GM12878 (cell line): ENCODE measurements around the gene SP6. TPM values are rescaled to one million over a fixed set of nuclear protein-coding genes. Genes with fewer than 3 reads are reported as not detected.
A peak's percentile ranks its signal among the peaks of the same experiment; 100 is the strongest.

Source experiments
- ATAC-seq: fragments of 200-7000 bp; cut with Tn5 transposase; 3 replicates; pipeline ENCODE4 v1.9.1; 2020; ENCODE audit warnings: mild to moderate bottlenecking, moderate library complexity
- BruUV-seq: library from RNA; stranded (reverse); fragments of 400-500 nt; replicated peaks from 2 replicates; lab custom pipeline; 2021; lab: Mats Ljungman, UMichigan
- CTCF ChIA-PET: fragments of 300-600 bp; sonication (Branson Sonifier 250); formaldehyde crosslinking; extraction: SDS; loops from one replicate; lab custom pipeline; 2021; ENCODE audit warnings: inconsistent platforms; lab: Yijun Ruan, JAX
- POLR2A ChIA-PET: fragments of 350-600 bp; formaldehyde crosslinking; extraction: SDS; loops from one replicate; lab custom pipeline; 2021; ENCODE audit warnings: inconsistent platforms; lab: Charles Lee
- RAD21 ChIA-PET: fragments of 300-600 bp; sonication (Branson Sonifier 250); formaldehyde crosslinking; loops from one replicate; lab custom pipeline; 2023; ENCODE audit warnings: antibody characterized with exemption; ENCODE audit not compliant: unreplicated experiment; lab: Charles Lee
- SMC1A ChIA-PET: fragments of 300-600 bp; sonication (Branson Sonifier 250); formaldehyde crosslinking; loops from one replicate; lab custom pipeline; 2023; ENCODE audit not compliant: unreplicated experiment, uncharacterized antibody; lab: Charles Lee
- DNase-seq: peaks from one replicate; pipeline ENCODE4 v3.0.0-alpha.2; 2011; ENCODE audit warnings: low read depth, low spot score
- FAIRE-seq: peaks from 3 replicates; lab custom pipeline; 2011; peaks lifted over from hg19 to GRCh38; lab: Jason Lieb, UNC
- H2AFZ ChIP-seq: 2 replicates; pipeline ENCODE4 v1.6.0; 2011; ENCODE audit warnings: low read depth, low read length, control low read depth; ENCODE audit not compliant: control insufficient read depth
- H3K27ac ChIP-seq: 2 replicates; pipeline ENCODE4 v1.5.1; 2011; ENCODE audit warnings: control low read depth; ENCODE audit not compliant: control insufficient read depth, insufficient read depth
- H3K27me3 ChIP-seq, 2 experiments: replicated peaks in 1 of 2; 2 replicates each; pipeline versions ENCODE4 v1.6.0 to v1.6.1; 2011; ENCODE audit warnings: low read length in 1 of 2; ENCODE audit not compliant: control insufficient read depth in 2 of 2, insufficient read depth in 2 of 2
- H3K36me3 ChIP-seq, 2 experiments: 2 replicates each; pipeline ENCODE4 v1.5.1; 2011; ENCODE audit warnings: low read length in 1 of 2; ENCODE audit not compliant: control insufficient read depth in 2 of 2, insufficient read depth in 2 of 2
- H3K4me1 ChIP-seq: 2 replicates; pipeline ENCODE4 v1.6.1; 2011; ENCODE audit warnings: mild to moderate bottlenecking, low read length, moderate library complexity, mixed read lengths; ENCODE audit not compliant: control insufficient read depth, insufficient read depth
- H3K4me2 ChIP-seq: 2 replicates; pipeline ENCODE4 v1.6.0; 2011; ENCODE audit warnings: control low read depth; ENCODE audit not compliant: control insufficient read depth, insufficient read depth
- H3K4me3 ChIP-seq: fragments of 200-600 bp; sonication (generic); 2 replicates; pipeline ENCODE4 v1.5.1; 2016
- H3K79me2 ChIP-seq: 2 replicates; pipeline ENCODE4 v1.6.0; 2011; ENCODE audit warnings: low read length; ENCODE audit not compliant: control insufficient read depth, insufficient read depth
- H3K9ac ChIP-seq: 2 replicates; pipeline ENCODE4 v1.8.0; 2011; ENCODE audit warnings: low read length, control low read depth, mixed read lengths; ENCODE audit not compliant: control insufficient read depth, insufficient read depth
- H3K9me3 ChIP-seq: replicated peaks from 3 replicates; pipeline ENCODE4 v1.5.1; 2011; ENCODE audit warnings: mild to moderate bottlenecking, low read length; ENCODE audit not compliant: control insufficient read depth, insufficient read depth
- H4K20me1 ChIP-seq: 2 replicates; pipeline ENCODE4 v1.6.0; 2011; ENCODE audit not compliant: control insufficient read depth, insufficient read depth
- ATF7 ChIP-seq: fragments of 450-650 bp; IDR thresholded peaks from 2 replicates; pipeline ENCODE4 v1.6.1; 2016; ENCODE audit warnings: low read depth, mild to moderate bottlenecking
- JUND ChIP-seq: IDR thresholded peaks from 2 replicates; pipeline ENCODE4 v1.6.1; 2012; ENCODE audit warnings: low read depth, mild to moderate bottlenecking, low read length, improper control_type of control experiment, moderate library complexity
- SMC3 ChIP-seq: IDR thresholded peaks from 2 replicates; pipeline ENCODE4 v1.6.1; 2011; ENCODE audit warnings: low read length, improper control_type of control experiment, borderline replicate concordance
- WGBS: methylation state at CpG from one replicate; pipeline ENCODE4 v1.1.6; 2016; ENCODE audit warnings: low lambda C conversion rate; ENCODE audit not compliant: insufficient replicate concordance, insufficient coverage; ENCODE audit errors: missing lambda C conversion rate; 5-methylcytosine and 5-hydroxymethylcytosine counted together
- in situ Hi-C: fragments of 300-500 bp; cut with MboI; formaldehyde crosslinking; loops from 9 replicates; pipeline ENCODE4 v1.14.3; 2018; ENCODE audit warnings: mixed read lengths
- intact Hi-C: fragments of 100-400 bp; cut with micrococcal nuclease; formaldehyde crosslinking; loops from one replicate; pipeline ENCODE4 v1.14.2; 2022; ENCODE audit not compliant: unreplicated experiment
- polyA plus RNA-seq, 11 experiments: library from polyadenylated mRNA; depleted of rRNA in 4 of 11; unstranded in 6 of 11; stranded (reverse) in 5 of 11; fragments of >200 nt; fragmentation: Nextera tagmentation in 4 of 11; fragmentation: Illumina TruSeq in 1 of 11; extraction: Ambion mirVana in 4 of 11; extraction: Trizol in 1 of 11; gene quantifications; 1 replicate in 1 of 11; 2 replicates in 10 of 11; pipeline versions ENCODE4 v1.2.1 to v1.2.3, GENCODE V29; 2011 to 2016; ENCODE audit warnings: inconsistent platforms in 2 of 11, missing spikeins in 2 of 11, low read depth in 1 of 11
- total RNA-seq, 4 experiments: library from RNA; depleted of rRNA in 3 of 4; stranded (reverse); fragments of >200 nt in 3 of 4; fragmentation: Illumina TruSeq in 1 of 4; extraction: Trizol in 1 of 4; gene quantifications; 2 replicates each; pipeline versions ENCODE4 v1.2.1 to v1.2.3, GENCODE V29; 2013 to 2021
- TF ChIP-seq, protein P1 (sequence below): fragments of 450-650 bp; IDR thresholded peaks from 2 replicates; pipeline ENCODE4 v1.6.1; 2016; ENCODE audit warnings: mild to moderate bottlenecking

SP6 gene
- total and polyA plus RNA-seq, 10 of the 15 experiments (the other 5 are each of a cell fraction or from before 2014, with no cell fraction given): 0.05 to 0.15 (median 0.06) TPM; not detected in 7

DNA sequence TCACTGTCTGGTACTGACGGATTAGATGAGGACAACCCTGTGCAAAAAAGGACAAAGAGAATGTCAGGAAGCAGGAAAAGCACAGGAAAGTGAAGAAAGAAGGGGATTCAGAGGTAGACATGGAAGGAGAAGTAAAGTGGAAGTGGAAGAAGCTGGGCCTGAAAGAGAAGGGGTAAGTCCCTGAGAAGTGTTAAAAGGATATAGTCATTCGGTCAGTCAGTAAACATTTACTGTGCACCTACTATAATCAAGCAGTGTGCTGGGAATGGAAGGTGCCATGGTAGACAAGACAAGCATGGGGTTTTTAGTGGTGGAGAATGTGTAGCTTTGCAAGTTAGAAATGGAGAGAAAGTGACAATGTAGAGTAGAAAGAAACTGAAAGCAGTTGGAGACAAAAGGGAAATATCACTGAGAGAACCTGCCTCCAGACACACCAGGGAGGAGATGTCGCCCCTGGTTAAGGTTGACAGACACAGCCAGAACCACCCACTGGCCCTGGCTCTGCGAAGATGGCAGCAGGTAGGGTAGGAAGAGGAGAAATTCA is 40.7 kb upstream of the SP6 start:
- no peak for ATAC-seq
- peak overlapping the region; percentile 7; the same call in 1 of the 2 replicates for H2AFZ ChIP-seq
- no peaks in the 10 kb centered on the region for H4K20me1 ChIP-seq
- RAD21 ChIA-PET: interaction anchor here (0.6 to 10.9 kb wide), 10 partner anchors 40 to 126 kb away, joined by 3 to 206 read pairs (median 5); partner anchors contain the start of genes CDK5RAP3, LRRC46, MRPL10 and SCRN2
- H3K79me2 ChIP-seq: peaks cover 7% of the 10 kb centered on the region
- no peak overlapping the region for H3K9ac ChIP-seq
- no peak overlapping the region for H3K4me3 ChIP-seq
- peaks cover 12% of the 10 kb centered on the region for H3K4me1 ChIP-seq
- SMC1A ChIA-PET: interaction anchor here (0.8 to 14.5 kb wide), 8 partner anchors 21 to 126 kb away, joined by 3 to 231 read pairs (median 6); partner anchors contain the start of genes CDK5RAP3, PNPO, SCRN2 and SP6
- peak overlapping the region; percentile 30 for H3K4me2 ChIP-seq
- TF ChIP-seq JUND: no peak
- TF ChIP-seq, protein P1, sequence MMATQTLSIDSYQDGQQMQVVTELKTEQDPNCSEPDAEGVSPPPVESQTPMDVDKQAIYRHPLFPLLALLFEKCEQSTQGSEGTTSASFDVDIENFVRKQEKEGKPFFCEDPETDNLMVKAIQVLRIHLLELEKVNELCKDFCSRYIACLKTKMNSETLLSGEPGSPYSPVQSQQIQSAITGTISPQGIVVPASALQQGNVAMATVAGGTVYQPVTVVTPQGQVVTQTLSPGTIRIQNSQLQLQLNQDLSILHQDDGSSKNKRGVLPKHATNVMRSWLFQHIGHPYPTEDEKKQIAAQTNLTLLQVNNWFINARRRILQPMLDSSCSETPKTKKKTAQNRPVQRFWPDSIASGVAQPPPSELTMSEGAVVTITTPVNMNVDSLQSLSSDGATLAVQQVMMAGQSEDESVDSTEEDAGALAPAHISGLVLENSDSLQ: peak; percentile 76
- TF ChIP-seq SMC3: no peak
- 0 out of 2 replicates have a peak, but pooled peaks have one; percentile 10 for TF ChIP-seq ATF7
- TF ChIP-seq, all 136 proteins: peak for 2
- BruUV-seq: no TSS peak
- Histone ChIP-seq H3K27ac (no peak overlapping the region), H3K27me3 (no peaks in the 10 kb centered on the region), H3K36me3 (no peaks in the 10 kb centered on the region; a peak in 1 of 4 replicates), H3K9me3 (no peaks in the 10 kb centered on the region)
- 71% methylated on average over 4 of the region's 4 CpGs for WGBS
- intact Hi-C loops: no loop called here
- CTCF ChIA-PET: interaction anchor here (0.8 to 14.9 kb wide), 16 partner anchors 9 to 126 kb away, joined by 3 to 502 read pairs (median 4); partner anchors contain the start of genes CDK5RAP3, LRRC46, MRPL10 and SCRN2
- POLR2A ChIA-PET: interaction anchor here (1.1 to 1.7 kb wide), 5 partner anchors 49 to 79 kb away, joined by 4 to 9 read pairs (median 6); partner anchors contain the start of genes CDK5RAP3, PNPO and SCRN2
- DNase-seq (no peak), FAIRE-seq (no peak)
- in situ Hi-C loops: loop anchor here (5.0 kb wide), 1 partner anchor 49 kb away; the partner anchor contains the start of gene SCRN2
